GM18505 (cell line): ENCODE results near the gene EDIL3.
"Not testable (repeated sequence)": the region's sequence is repeated elsewhere in the genome, so short reads cannot be mapped to it uniquely, and the experiment has no call there.

Experiments
- ATAC-seq: cut with Tn5 transposase; IDR thresholded peaks from one replicate; pipeline ENCODE4 v1.9.1; 2021; ENCODE audit not compliant: unreplicated experiment
- POLR2A ChIP-seq: IDR thresholded peaks from 4 replicates; pipeline ENCODE4 v1.6.1; 2011; ENCODE audit warnings: borderline replicate concordance; ENCODE audit not compliant: insufficient read depth, insufficient read length; ENCODE audit errors: extremely low read depth

The EDIL3 gene

DNA sequence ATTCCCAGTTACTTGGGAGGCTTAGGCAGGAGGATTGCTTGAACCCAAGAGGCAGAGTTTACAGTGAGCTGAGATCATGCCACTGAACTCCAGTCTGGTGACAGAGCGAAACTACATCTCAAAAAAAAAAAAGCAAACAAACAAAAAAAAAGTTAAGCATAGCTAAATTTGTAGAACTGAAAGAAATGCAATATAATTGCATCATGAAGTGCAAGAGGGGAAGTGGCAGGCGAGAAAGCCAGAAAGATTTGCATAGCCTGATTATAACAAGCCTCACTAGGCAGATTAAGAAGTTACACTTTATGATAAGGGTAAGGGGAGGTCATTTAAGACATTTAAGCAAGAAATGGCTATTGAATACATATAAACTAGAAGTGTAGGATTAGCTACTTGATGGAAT is 187.1 kb downstream of the EDIL3 start:
- no peak for TF ChIP-seq POLR2A
- no peak for ATAC-seq

DNA sequence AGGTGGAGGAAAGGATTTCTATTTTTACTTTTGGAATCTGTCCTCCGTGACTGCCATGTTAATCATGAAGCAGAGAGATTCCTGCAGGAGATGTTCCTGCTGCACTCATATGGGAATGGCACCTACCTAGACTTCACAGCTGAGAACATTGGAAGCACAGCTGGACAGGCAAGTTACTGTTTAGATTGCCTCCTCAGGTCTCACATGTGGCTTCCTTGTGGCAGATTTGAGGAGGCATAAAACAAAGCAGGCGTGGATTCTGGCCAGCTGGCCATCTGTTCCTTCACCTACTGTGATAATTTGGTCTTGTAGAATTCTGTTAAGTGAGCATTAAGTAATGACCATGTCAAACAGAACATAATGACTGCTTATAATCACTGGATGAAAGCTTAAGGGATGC is 193.4 kb downstream of the EDIL3 start:
- no peak for ATAC-seq
- TF ChIP-seq POLR2A = no peak

DNA sequence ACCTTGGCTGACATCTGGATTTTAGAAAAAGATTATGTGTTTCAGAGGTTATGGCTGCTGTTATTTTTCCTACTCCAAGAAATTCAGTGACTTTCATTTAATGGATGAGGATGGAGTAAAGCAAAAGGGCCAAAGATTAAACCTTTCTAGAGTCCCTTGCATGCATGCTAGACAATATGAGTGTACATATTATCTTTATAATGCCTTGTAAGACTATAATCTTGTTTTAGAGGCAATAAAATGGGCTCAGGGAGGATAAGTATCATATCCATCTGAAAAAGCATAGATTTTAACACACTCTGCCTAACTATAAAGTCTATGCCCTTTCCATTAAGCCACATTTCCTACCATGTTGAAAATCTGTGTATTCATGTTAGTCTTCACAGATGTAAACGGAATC is 199.8 kb downstream of the EDIL3 start:
- no peak for TF ChIP-seq POLR2A
- ATAC-seq = no peak

DNA sequence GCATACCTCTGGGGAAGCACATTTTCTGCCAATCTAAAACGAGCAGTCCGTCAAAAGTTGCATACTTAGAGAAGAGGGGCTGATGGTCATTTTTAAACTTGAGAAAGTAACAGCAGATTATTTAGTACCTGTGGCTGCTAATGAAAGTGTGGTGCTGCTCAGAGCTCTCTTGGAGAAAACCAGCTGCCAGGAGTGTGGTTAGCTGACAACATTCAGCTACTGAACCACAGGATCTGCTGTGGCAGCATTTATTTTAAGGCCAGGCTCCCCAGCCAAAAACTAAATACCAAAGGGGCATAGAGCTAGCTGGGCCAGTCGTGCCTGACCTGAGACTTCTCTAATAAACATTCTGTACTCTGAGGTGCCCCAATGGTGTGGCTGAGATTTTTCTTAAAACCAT is 203.6 kb downstream of the EDIL3 start:
- ATAC-seq = no peak
- no peak for TF ChIP-seq POLR2A

DNA sequence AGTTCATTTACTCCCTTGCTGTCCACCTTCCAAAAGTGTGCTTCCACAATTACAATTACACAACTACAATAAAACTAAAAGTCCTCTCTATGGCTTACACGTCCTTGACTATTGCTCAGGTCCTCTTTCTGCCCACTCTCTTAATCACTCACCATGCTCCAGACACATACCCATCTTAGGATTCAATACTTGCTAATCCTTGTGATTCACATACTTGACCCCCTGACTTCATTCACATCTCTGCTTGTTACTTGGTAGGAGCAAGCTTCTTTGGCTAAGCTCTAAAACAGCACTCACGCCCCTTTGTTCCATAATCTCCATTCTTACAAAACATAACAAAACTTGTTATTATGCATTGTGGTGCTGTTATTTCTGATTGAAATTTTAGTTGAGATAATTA is 215.8 kb downstream of the EDIL3 start:
- ATAC-seq = no peak
- no peak for TF ChIP-seq POLR2A

DNA sequence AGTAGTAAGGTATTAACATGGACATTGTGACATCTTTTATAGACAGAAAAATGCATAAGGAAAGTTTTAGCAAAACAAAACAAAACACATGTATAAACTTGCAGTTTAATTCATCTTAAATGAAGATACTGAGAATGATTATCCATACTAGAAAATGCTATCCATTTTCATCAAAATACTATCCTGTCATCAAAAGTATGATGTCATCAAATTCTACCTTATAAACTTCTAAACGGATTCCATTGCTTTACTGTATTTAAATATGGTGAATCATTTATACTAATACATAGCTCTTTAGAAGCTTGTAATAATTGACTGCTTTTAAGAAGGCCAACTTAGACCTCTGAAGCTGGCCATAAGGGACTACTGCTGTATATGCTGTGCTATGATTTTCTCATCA is 221.0 kb downstream of the EDIL3 start:
- ATAC-seq = no peak
- no peak for TF ChIP-seq POLR2A

DNA sequence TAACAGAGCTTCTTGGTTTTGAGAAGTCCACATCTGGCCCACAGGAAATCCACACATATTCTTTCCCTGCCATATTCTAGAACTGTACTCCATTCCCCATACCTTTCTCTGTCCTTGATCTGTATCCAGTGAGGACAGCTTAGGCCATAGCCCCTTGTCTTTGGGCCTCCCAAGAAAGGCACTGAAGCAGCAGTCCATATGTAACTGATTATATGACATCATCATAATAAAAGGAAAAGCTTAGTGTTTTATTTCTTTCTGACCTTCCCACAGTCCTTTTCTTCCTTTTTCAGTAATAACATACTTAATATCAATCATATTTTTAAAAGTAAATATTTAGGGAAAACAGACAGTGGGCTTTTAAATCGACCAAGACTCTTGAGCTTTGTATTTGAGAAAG is 222.0 kb downstream of the EDIL3 start:
- no peak for ATAC-seq
- TF ChIP-seq POLR2A = no peak

DNA sequence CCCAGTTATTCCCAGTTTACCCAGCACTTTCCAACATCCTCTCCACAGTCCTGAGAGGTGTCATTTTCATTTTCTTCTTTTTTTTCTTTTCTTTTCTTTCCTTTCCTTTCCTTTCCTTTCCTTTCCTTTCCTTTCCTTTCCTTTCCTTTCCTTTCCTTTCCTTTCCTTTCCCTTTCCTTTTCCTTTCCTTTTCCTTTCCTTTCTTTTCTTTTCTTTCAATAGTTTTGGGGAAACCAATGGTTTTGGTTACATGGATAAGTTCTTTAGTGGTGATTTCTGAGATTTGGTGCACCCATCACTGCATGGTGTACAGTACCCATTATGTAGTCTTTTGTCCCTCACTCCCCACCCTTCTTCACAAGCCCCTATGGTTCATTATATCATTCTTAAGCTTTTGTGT is 224.0 kb downstream of the EDIL3 start:
- not testable (repeated sequence) for ATAC-seq

DNA sequence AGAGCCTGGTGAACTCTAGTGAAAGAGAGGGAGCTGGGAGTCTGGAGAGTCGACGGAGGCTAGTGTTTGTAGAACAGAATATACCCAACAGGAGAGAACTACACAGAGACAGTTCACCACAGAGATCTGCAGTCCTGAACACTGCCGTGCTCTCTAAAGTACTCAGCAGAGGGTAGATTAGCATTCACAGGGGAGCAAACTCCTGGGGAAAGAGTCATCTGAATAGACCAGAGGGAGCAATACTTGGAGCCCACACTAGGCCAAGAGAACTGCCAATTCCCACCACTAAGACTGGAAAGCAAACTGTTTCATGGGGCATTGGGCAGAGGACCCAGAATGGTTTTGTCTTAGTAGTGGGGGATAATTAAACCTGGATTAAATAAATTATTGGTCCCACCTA is 235.6 kb downstream of the EDIL3 start:
- ATAC-seq = no peak
- TF ChIP-seq POLR2A = no peak

DNA sequence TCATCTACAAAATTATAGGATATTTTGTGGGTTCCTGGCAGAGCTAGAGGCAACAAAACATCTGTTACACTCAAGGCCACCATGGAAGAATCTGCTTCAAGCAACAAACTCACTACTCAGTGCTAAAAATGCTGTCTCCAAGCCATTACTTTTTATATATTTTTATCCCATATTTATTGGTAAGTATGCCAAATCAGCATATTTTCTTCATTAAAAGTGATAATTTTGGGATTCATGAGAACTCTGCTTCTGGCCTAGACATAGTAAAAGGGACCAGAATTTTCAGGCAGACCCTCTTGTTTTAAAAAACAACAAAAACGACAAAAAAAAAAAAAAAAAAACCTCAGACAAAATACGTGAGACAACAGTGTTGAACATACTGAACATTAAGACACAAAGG is 236.0 kb downstream of the EDIL3 start:
- no peak for ATAC-seq
- TF ChIP-seq POLR2A = no peak

DNA sequence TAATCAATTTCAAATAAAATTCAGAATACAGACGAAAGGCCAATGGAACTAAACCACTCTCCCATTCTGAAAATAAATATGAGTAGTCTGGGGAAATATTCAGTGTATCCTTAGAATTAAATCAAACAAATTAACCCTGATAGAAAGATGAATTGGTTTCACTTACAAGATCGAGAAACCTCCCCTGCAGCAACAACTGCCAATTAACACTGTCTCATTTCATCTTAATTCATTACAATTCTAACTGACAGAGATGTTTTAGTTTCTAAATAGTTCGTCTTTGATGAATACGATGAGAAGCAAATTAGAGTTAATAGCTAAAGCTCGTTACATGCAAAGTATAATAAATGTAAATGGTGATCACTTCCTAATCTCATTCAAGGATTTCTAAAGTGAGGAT is 247.1 kb downstream of the EDIL3 start:
- TF ChIP-seq POLR2A = no peak
- ATAC-seq = no peak

DNA sequence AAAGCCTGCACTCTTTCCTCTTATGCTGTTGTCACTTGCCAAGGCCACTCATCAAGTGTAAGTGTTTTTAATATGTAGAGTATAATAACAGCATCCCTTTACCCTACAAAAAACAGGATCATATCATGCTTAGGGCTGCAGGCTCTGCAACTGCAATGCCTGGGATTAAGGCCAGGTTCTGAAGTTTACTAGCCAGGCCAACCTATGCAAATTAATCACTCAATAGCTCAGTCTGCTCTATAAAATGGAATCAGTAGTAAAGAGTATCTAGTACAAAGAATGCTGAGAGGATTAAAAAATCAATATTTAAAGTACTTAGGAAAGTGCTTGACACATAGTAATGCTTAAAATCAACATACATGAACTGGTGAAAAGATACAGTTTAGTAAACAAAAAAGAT is 253.3 kb downstream of the EDIL3 start:
- no peak for ATAC-seq
- no peak for TF ChIP-seq POLR2A

DNA sequence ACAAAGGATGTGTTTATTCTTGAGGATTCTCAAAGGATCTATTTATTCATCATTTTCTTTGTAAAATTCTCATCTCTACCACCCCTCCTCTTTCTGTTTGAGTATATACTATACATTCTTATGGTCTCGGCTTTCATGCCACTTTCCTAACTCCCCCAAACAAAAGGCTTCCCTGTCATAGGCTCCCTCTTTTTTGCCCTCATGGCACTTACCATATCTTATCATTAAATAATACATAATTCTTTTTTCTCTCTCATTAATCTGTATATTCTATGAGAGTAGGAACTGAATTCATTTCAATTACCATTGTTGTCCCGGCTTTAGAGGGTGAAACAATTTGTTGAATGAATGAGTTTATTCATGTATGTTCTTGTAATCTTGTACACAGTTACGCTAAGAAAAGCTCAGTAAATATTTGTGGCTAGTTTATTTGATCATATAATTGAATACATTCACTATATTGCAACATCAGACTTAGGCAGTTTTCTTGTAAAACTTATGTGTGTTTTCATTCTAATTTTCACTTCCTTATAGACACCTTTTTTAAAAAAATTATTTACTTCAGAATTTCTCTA is 254.6 kb downstream of the EDIL3 start:
- TF ChIP-seq POLR2A = no peak
- ATAC-seq = no peak

DNA sequence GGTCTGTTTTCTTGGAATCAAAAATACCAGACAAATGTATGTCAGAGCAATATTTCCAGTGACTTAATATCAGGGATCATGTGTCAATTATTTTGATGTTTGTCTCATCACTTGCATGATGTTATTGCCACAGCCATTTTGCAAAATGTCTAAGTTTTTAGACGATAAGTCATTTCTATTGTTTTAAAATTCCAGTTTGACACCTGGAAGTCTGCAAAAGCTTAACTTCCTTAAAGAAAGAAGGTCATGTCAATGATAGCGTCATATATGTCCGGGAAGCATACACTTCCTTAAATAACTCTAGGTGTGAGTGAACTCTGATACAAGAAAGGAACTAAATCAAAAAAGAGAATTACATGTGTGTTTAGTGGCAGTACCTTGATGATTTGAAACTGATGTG is 259.5 kb downstream of the EDIL3 start:
- ATAC-seq = no peak
- TF ChIP-seq POLR2A = no peak

DNA sequence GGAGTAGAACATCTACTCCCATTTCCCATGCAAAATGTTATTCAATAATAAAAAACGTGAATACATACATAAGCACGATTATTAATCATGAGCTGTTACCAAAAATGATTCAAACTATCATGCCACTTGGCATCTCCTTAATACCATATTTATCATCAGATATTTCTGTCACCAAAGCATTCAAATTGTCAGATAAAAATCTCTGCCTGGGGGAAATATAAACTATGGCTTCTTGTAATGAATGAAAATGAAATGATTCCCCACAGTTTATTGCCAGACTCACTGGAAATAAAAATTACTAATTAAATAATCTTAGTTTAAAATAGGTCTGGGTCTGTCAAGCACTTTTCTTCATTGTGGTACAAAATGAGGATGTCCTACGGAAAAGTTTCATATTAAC is 265.4 kb downstream of the EDIL3 start:
- ATAC-seq = no peak
- no peak for TF ChIP-seq POLR2A

DNA sequence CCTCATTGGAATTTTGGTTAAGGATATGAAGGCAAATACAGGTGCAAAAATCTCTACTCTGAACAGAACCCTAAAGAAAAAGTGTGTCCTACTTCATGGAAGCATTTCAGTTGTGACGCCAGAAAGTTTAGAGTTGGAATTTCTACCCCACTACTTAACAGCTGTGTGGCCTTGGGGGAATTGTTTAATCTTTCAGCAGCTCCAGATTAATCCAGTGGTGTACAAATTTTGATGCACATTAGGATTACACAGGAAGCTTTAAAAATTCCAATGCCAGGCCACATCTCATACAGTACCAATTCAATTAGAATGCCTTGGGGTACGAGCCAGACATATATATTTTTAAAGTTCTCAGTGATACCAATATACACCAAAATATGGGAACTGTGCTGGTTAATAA is 266.1 kb downstream of the EDIL3 start:
- ATAC-seq = no peak
- TF ChIP-seq POLR2A = no peak

DNA sequence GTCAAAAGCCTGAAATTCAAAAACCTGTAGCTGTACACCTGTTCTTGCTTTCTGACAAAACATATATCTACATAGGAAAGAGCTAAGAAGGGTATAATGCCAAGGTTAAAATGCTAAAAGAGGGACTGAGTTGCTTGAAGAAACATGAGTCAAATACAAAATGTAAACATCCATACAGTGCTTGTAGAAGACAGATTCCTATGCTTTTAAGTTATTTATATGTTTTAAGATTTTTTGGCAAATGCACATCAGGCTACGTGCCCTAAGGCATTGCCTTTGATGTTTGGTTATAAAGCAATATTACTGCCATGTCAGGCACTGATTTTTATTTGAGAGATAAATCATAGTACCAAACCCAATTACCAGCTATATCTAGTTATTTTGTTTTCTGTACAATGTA is 269.0 kb downstream of the EDIL3 start:
- ATAC-seq = no peak
- no peak for TF ChIP-seq POLR2A
